ENCODE results near the gene CD207.
A peak's percentile ranks its signal among the peaks of the same experiment; 100 is the strongest.

DNA sequence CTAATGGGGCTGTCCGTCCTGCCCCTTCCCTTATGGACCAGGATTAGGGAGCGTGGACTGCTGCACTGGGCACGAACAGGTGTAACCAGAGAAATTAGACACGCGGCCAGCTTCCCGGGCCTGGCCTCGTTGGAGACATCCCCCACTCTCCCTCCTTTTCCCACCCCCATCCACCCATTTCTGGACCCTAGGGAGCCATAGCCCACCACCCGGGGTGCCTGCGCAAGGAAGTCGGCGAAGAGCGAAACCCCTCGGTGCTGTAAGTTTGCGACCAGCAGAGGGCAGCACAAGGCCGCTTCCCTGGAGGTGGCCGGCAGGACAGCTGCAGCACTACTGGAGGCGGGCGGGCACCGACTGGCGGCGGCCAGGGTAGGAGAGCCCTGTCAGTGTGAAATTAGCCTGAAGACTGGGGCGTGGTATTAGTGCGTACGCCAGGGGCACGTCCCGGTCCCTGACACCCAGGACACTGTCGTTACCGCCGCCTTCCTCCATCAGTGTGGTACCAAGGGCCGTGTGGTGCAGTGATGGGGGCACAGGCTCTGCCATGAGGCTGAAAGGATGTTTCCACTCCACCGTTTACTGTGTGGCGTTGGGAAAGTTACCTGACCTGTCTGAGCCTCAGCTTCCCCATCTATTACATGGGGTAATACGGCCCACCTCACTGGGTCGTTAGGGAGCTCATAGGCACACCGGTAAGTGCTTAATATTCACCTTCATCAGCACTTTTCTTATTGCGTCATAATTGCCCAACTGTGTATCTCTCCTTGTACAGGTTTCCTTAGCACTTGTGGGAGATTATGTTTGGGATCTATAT is 36.0 kb upstream of the CD207 start:
- TF ChIP-seq POLR2A (IDR thresholded peaks at IDR 0.05) (no peak), CTCF (IDR thresholded peaks at IDR 0.05) (peak; percentile 84 to 89 (median 88))

Measured in transverse colon (tissue), 3 donors.